Heart left ventricle (tissue), 16 donors: ENCODE results near the gene TMEM40. TPM values are rescaled to one million over a fixed set of nuclear protein-coding genes. Genes with fewer than 3 reads are reported as not detected.

Experiments
- ATAC-seq, 4 donors: fragments of 200-7000 bp; cut with Tn5 transposase; one replicate each; pipeline ENCODE4 v1.9.1; 2020 to 2022; ENCODE audit warnings: moderate library complexity in 4 of 4, mild to moderate bottlenecking in 3 of 4, moderate number of reproducible peaks in 1 of 4
- DNase-seq, 5 donors: peaks; one replicate each; pipeline ENCODE4 v3.0.0-alpha.2; 2020
- H3K27ac ChIP-seq, 12 donors: fragments of 200-600 bp; sonication (generic) in 4 of 12; one replicate each; pipeline versions ENCODE4 v1.5.0 to v1.8.0; 2016 to 2022; ENCODE audit warnings: mild to moderate bottlenecking in 2 of 12
- H3K27me3 ChIP-seq, 9 donors: fragments of 200-600 bp; sonication (generic) in 2 of 9; one replicate each; pipeline versions ENCODE4 v1.5.1 to v1.8.0; 2016 to 2022; ENCODE audit warnings: mild to moderate bottlenecking in 3 of 9
- H3K36me3 ChIP-seq, 9 donors: fragments of 200-600 bp; sonication (generic) in 2 of 9; one replicate each; pipeline versions ENCODE4 v1.5.0 to v1.8.0; 2018 to 2022; ENCODE audit warnings: mild to moderate bottlenecking in 2 of 9
- H3K4me1 ChIP-seq, 12 donors: fragments of 200-600 bp; sonication (generic) in 4 of 12; one replicate each; pipeline versions ENCODE4 v1.5.0 to v1.8.0; 2016 to 2022; ENCODE audit warnings: mild to moderate bottlenecking in 3 of 12
- H3K4me3 ChIP-seq, 12 donors: fragments of 200-600 bp; sonication (generic) in 4 of 12; one replicate each; pipeline versions ENCODE4 v1.5.0 to v1.8.0; 2017 to 2022; ENCODE audit warnings: mild to moderate bottlenecking in 9 of 12, moderate library complexity in 4 of 12
- H3K9me3 ChIP-seq, 12 donors: fragments of 200-600 bp; sonication (generic) in 4 of 12; one replicate each; pipeline versions ENCODE4 v1.5.0 to v1.8.0; 2016 to 2022; ENCODE audit warnings: mild to moderate bottlenecking in 1 of 12
- POLR2A ChIP-seq, 2 donors: fragments of 450-650 bp; IDR thresholded peaks; one replicate each; pipeline ENCODE4 v1.6.1; 2017; ENCODE audit warnings: antibody characterized with exemption in 2 of 2, mild to moderate bottlenecking in 2 of 2, moderate library complexity in 2 of 2
- WGBS, 4 donors: extraction: QIAGEN DNeasy Blood & Tissue Kit in 2 of 4; methylation state at CpG; one replicate each; pipeline versions ENCODE4 v1.1.5 to v1.1.7; 2013 to 2018; 5-methylcytosine and 5-hydroxymethylcytosine counted together
- intact Hi-C, 10 donors: fragments of 100-400 bp; cut with DNase I; formaldehyde crosslinking; loops; one replicate each; pipeline versions ENCODE4 v1.11.1 to v1.14.2; 2022
- polyA plus RNA-seq, 2 donors: library from polyadenylated mRNA; stranded (reverse); fragments of 200-250 nt; gene quantifications; one replicate each; pipeline ENCODE4 v1.2.3, GENCODE V29; 2013
- total RNA-seq, 9 donors: library from RNA; depleted of rRNA in 2 of 9; stranded (reverse); fragments of >200 nt in 2 of 9; fragmentation: NEBNext Ultra II Directional in 3 of 9; extraction: Animal tissue kit (Norgen Biotek cat#: 25700) in 3 of 9; gene quantifications; one replicate each; pipeline versions ENCODE4 v1.1.0 to v1.2.4, GENCODE V29; 2016 to 2023
- TF ChIP-seq, protein P1 (sequence below), 12 donors: fragments of 200-600 bp; sonication (generic) in 4 of 12; IDR thresholded peaks; one replicate each; pipeline versions ENCODE4 v1.5.0 to v1.8.0; 2018 to 2022; ENCODE audit warnings: antibody characterized with exemption in 12 of 12, mild to moderate bottlenecking in 5 of 12
- donor health status: ischemic (EF 13 %, LVEDD 7.1; RV severe dilation, severe dysfunction).
- donor health status: healthy with polysubstance abuse.
- donor health status: DM: no; HTN: yes; CAD: no.
- donor health status: DM: no; HTN: no; CAD: no.
- donor health status: ischemic (EF 25% LVEDD 6.9; RV normal size, moderate dysfunction).
- donor health status: ischemic (EF 25% LVEDD 5.7; RV mildly dilated, moderate dysfunction).
- donor health status: healthy.
- donor health status: DM: yes; HTN: yes; CAD: no.
- donor health status: ischemic (EF 35%, LVEDD 5.7; RV mildly dilated, moderate dysfunction).
- donor health status: nonischemic (EF 11% LVEDD 7.7; RV severe dilation, severe dysfunction).
- donor health status: DM: yes; HTN: yes; CAD: no.
- donor health status: PGD.
- donor health status: ischemic (EF 29% LVEDD 5.4; RV normal size, mild dysfunction).
- donor health status: nonischemic (EF 23%, LVEDD 6.1; RV moderate dilation, normal function).

Gene TMEM40
- total and polyA plus RNA-seq, 11 donors, result 0.82 to 10.5 (median 2.9) TPM; not detected in 1

DNA sequence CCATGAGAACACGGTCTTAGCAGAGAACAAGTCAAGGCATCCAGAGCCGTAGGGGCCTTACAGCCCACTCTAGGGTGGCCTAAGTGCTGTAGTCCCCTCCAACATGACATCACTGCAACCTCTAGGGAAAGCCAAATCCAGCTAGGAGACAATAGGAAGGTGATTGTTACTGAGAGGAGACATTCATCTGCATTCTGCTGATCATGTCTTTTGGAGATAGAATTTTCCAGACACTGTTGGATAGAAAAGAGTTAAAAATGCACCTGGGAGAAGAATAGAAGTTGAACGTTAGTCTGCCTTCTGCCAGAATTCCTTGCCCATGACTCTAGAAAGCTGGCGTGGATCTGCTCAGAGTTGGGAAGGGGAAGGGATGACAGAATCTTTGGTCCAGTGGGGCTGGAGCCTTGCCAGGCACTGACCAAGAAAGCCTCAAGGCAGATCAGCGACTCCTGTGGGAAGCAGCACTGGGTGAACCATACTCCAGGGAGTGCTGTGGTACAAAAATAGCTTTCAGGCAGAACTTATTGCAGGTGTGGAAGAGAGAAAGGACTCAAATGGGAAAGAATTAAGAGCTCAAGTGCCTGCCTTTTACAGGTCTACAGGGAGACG is 50.4 kb downstream of the TMEM40 start:
- intact Hi-C loops, result loop anchor here in 3 of 10 donors (10.0 kb wide), 1 partner anchor 96 kb away; no protein-coding TSS in a partner anchor
- 26 to 45% (median 38%) methylated on average over 5 to 6 of the region's 6 CpGs for WGBS, 4 donors
- Histone ChIP-seq H3K9me3 (no peaks in the 10 kb centered on the region), H3K4me1 (peaks cover 0 to 22% (median 5%) of the 10 kb centered on the region in 12 donors), H3K27ac (no peak overlapping the region), H3K27me3 (peaks cover 0 to 4% (median 0%) of the 10 kb centered on the region in 9 donors), H3K36me3 (no peaks in the 10 kb centered on the region), H3K4me3 (no peak overlapping the region)
- TF ChIP-seq, protein P1, sequence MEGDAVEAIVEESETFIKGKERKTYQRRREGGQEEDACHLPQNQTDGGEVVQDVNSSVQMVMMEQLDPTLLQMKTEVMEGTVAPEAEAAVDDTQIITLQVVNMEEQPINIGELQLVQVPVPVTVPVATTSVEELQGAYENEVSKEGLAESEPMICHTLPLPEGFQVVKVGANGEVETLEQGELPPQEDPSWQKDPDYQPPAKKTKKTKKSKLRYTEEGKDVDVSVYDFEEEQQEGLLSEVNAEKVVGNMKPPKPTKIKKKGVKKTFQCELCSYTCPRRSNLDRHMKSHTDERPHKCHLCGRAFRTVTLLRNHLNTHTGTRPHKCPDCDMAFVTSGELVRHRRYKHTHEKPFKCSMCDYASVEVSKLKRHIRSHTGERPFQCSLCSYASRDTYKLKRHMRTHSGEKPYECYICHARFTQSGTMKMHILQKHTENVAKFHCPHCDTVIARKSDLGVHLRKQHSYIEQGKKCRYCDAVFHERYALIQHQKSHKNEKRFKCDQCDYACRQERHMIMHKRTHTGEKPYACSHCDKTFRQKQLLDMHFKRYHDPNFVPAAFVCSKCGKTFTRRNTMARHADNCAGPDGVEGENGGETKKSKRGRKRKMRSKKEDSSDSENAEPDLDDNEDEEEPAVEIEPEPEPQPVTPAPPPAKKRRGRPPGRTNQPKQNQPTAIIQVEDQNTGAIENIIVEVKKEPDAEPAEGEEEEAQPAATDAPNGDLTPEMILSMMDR (IDR thresholded peaks at IDR 0.05), result peak in 5 of 12 donors; percentile 6 to 30 (median 20)
- TF ChIP-seq POLR2A (IDR thresholded peaks at IDR 0.05), result no peak
- ATAC-seq (peak in 3 of 4 donors; percentile 29 to 50 (median 45)), DNase-seq (peak in 2 of 5 donors; percentile 41 to 65)

DNA sequence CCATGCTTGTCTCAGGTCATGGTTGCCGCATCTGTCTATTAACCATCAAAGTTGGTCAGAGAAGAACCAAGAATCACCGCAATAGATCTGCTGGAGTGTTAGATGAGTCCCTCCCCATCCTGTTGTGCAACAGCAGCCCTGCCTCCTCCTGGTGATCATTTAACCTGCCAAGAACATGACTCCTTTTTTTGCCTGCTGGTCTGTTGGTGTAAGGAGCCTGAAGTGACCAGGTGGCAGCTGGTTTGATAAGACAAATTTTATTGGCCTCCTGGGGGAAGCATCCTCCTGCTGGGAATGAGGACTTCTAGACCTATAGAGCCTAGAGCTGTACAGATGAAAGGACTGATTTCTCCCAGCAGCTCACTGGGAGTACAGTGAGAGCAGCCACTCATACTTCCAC is 51.6 kb downstream of the TMEM40 start:
- peaks cover 0 to 22% (median 5%) of the 10 kb centered on the region in 12 donors for H3K4me1 ChIP-seq
- H3K4me3 ChIP-seq, result no peak overlapping the region
- no peak for DNase-seq
- no peaks in the 10 kb centered on the region for H3K36me3 ChIP-seq
- H3K27ac ChIP-seq, result no peak overlapping the region
- no peaks in the 10 kb centered on the region for H3K9me3 ChIP-seq
- 83 to 91% (median 87%) methylated on average over 1 to 2 of the region's 2 CpGs for whole genome bisulfite sequencing, 4 donors
- intact Hi-C loops, result loop anchor here in 3 of 10 donors (10.0 kb wide), 1 partner anchor 97 kb away; no protein-coding TSS in a partner anchor
- TF ChIP-seq POLR2A (IDR thresholded peaks at IDR 0.05), result no peak
- TF ChIP-seq, protein P1 (IDR thresholded peaks at IDR 0.05), result no peak
- H3K27me3 ChIP-seq, result peaks cover 0 to 4% (median 0%) of the 10 kb centered on the region in 9 donors
- no peak for ATAC-seq

DNA sequence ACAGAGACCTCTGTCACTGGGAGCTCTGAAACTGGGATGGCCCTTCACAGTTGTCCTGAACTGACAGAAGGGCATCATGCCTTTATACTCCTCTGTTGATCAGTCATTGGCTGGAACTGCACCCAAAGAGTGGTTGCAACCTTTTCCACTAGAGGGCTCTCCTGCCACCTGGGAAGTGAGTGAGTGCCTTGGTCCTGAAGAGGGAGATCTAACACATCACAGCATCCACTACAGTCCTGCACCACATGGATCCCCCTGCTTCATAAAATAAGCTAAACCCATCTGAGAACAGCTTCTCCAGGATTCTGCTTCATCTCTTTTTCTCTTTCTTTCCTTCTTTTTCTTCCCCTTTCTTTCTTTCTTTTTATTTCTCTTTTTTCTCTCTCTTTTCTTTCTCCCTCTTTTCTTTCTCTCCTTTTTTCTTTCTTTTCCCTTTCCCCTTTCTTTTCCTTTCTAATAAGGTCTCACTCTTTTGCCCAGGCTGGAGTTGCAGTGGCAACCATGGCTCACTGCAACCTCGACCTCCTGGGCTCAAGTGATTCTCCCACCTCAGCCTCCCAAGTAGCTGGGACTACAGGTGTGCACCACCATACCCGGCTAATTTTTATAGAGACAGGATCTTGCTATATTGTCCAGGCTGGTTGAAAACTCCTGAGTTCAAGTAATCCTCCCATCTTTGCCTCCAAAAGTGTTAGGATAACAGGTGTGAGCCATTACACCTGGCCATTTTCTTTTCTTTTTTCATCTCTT is 52.4 kb downstream of the TMEM40 start:
- ATAC-seq (peak in 3 of 4 donors; percentile 85 to 89 (median 87)), DNase-seq (peak in 4 of 5 donors; percentile 39 to 65 (median 45))
- Histone ChIP-seq H3K4me1 (peaks cover 0 to 22% (median 5%) of the 10 kb centered on the region in 12 donors), H3K9me3 (no peaks in the 10 kb centered on the region), H3K27ac (no peak overlapping the region), H3K27me3 (peaks cover 0 to 4% (median 0%) of the 10 kb centered on the region in 9 donors), H3K4me3 (no peak overlapping the region), H3K36me3 (no peaks in the 10 kb centered on the region)
- TF ChIP-seq POLR2A (IDR thresholded peaks at IDR 0.05), result no peak
- TF ChIP-seq, protein P1 (IDR thresholded peaks at IDR 0.05), result peak; percentile 43 to 77 (median 65)
- 82 to 96% (median 86%) methylated on average over 2 of the region's 2 CpGs for WGBS, 4 donors
- intact Hi-C loops, result loop anchor here in 3 of 10 donors (10.0 kb wide), 1 partner anchor 98 kb away; no protein-coding TSS in a partner anchor

DNA sequence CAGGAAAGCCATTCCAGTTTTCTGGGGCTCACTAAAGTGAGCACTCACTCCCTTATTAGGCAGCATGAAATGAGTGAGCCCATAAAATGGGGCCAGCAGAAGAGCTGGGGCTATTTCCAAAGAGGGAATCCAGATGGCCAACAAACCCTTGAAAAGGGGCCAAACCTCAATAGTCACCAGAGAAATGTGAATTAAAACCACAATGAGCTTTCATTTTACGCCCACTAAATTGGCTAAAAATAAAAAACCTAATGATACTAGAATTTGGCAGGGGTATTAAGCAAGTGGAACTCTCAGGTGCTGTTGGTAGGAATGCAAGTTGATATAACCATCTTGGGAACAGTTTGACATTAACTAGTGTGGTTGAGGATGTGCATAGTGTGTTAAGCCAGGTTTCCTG is 53.1 kb downstream of the TMEM40 start:
- Histone ChIP-seq H3K9me3 (no peaks in the 10 kb centered on the region), H3K36me3 (no peaks in the 10 kb centered on the region), H3K4me1 (peaks cover 0 to 22% (median 5%) of the 10 kb centered on the region in 12 donors), H3K27ac (peak overlapping the region in 1 of 12 donors; percentile 0), H3K27me3 (peaks cover 0 to 4% (median 0%) of the 10 kb centered on the region in 9 donors), H3K4me3 (no peak overlapping the region)
- no peak for DNase-seq
- TF ChIP-seq, protein P1 (IDR thresholded peaks at IDR 0.05), result no peak
- TF ChIP-seq POLR2A (IDR thresholded peaks at IDR 0.05), result no peak
- WGBS, 4 donors, result 75 to 86% (median 80%) methylated on average over 1 of the region's 1 CpG
- intact Hi-C loops, result loop anchor here in 3 of 10 donors (10.0 kb wide), 1 partner anchor 99 kb away; no protein-coding TSS in a partner anchor
- ATAC-seq, result peak in 1 of 4 donors; percentile 6
